GM12892 (cell line): Measurements from ENCODE around the gene ART4.

ENCODE experiments used
- POLR2A ChIP-seq: IDR thresholded peaks from 2 replicates; pipeline ENCODE4 v1.6.1; 2011; ENCODE audit warnings: low read depth, low read length, control low read depth
- POLR2AphosphoS5 ChIP-seq: IDR thresholded peaks from 2 replicates; pipeline ENCODE4 v1.6.1; 2011; ENCODE audit warnings: low read depth, low read length, control low read depth
- TAF1 ChIP-seq: IDR thresholded peaks from 2 replicates; pipeline ENCODE4 v1.6.1; 2011; ENCODE audit warnings: low read depth, mild to moderate bottlenecking, control low read depth, low read length, borderline replicate concordance

- TF ChIP-seq POLR2AphosphoS5 (no peak), POLR2A (no peak), TAF1 (no peak)
These were observed 48.3 kb downstream of the ART4 start for GRCh38 chr12:14795028-14795448.
